Kidney (tissue), 14 donors: Measurements from ENCODE around the gene CCND1. TPM values are rescaled to one million over a fixed set of nuclear protein-coding genes. Genes with fewer than 3 reads are reported as not detected.

Source experiments
- DNase-seq, 5 donors: peaks; one replicate each; pipeline ENCODE4 v3.0.0-alpha.2; 2013 to 2020
- FAIRE-seq: peaks from 2 replicates; lab custom pipeline; 2012; peaks lifted over from hg19 to GRCh38; lab: Jason Lieb, UNC
- H3K27ac ChIP-seq, 2 donors: one replicate each; pipeline ENCODE4 v1.7.0; 2013; ENCODE audit warnings: low read depth in 2 of 2, low read length in 2 of 2, inconsistent platforms in 1 of 2
- H3K27me3 ChIP-seq: one replicate; pipeline ENCODE4 v1.7.1; 2013; ENCODE audit warnings: low read length, inconsistent platforms; ENCODE audit not compliant: control insufficient read depth, insufficient read depth
- H3K36me3 ChIP-seq, 3 donors: one replicate each; pipeline versions ENCODE4 v1.7.0 to v1.7.1; 2013; ENCODE audit warnings: low read length in 3 of 3, control low read depth in 1 of 3, inconsistent platforms in 1 of 3; ENCODE audit not compliant: insufficient read depth in 3 of 3, control insufficient read depth in 2 of 3
- H3K4me1 ChIP-seq, 3 donors: one replicate each; pipeline versions ENCODE4 v1.7.0 to v1.7.1; 2013; ENCODE audit warnings: low read length in 3 of 3, inconsistent platforms in 1 of 3, low read depth in 1 of 3; ENCODE audit not compliant: control insufficient read depth in 2 of 3, insufficient read depth in 2 of 3
- H3K4me3 ChIP-seq, 3 donors: one replicate each; pipeline versions ENCODE4 v1.7.0 to v1.8.1; 2013; ENCODE audit warnings: low read length in 3 of 3, control low read depth in 1 of 3, inconsistent platforms in 1 of 3
- H3K9ac ChIP-seq, 3 donors: one replicate each; pipeline versions ENCODE4 v1.7.0 to v1.7.1; 2013; ENCODE audit warnings: low read length in 3 of 3, control low read depth in 1 of 3, inconsistent platforms in 1 of 3
- H3K9me3 ChIP-seq, 3 donors: one replicate each; pipeline versions ENCODE4 v1.7.0 to v1.7.1; 2013; ENCODE audit warnings: low read length in 3 of 3, control low read depth in 1 of 3, inconsistent platforms in 1 of 3; ENCODE audit not compliant: control insufficient read depth in 2 of 3, insufficient read depth in 1 of 3
- CTCF ChIP-seq: IDR thresholded peaks from 3 replicates; pipeline ENCODE4 v1.5.1; 2012; ENCODE audit warnings: mild to moderate bottlenecking, moderate library complexity, borderline replicate concordance; ENCODE audit not compliant: insufficient read depth; ENCODE audit errors: extremely low read depth
- intact Hi-C: fragments of 100-400 bp; cut with DNase I; formaldehyde crosslinking; loops from one replicate; pipeline ENCODE4 v1.11.1; 2022
- polyA plus RNA-seq: library from polyadenylated mRNA; stranded (reverse); fragments of 350-450 nt; fragmentation: Illumina TruSeq; extraction: RNeasy Lipid Tissue Mini Kit (QIAGEN cat#74804); gene quantifications from one replicate; pipeline ENCODE4 v1.2.3, GENCODE V29; 2014; ENCODE audit warnings: low read depth, low replicate concordance; ENCODE audit not compliant: insufficient read depth
- total RNA-seq: library from RNA; stranded (reverse); fragmentation: NEBNext Ultra II Directional; extraction: Animal tissue kit (Norgen Biotek cat#: 25700); gene quantifications from one replicate; pipeline ENCODE4 v1.2.1, GENCODE V29; 2021
- donor health status: control.
- donor health status: control.
- donor health status: control.
- donor health status: control.
- donor health status: control.
- donor health status: DM: yes; HTN: yes; CAD: no.
- donor health status: Normal renal cell carcinoma (clear cell type).

Gene CCND1
- total and polyA plus RNA-seq, 2 donors from 2014 or later = 37.6 to 142 TPM

- H3K4me3 ChIP-seq = peak overlapping the region; percentile 26 to 58 (median 32)
- intact Hi-C loops = no loop called here
- H3K9me3 ChIP-seq = no peaks in the 10 kb centered on the region
- peak overlapping the region; percentile 55 to 75 for H3K27ac ChIP-seq
- DNase-seq = peak; percentile 79 to 91 (median 84)
- no peaks in the 10 kb centered on the region for H3K27me3 ChIP-seq
- no peak for FAIRE-seq
- peak overlapping the region in 1 of 3 donors; percentile 58 for H3K9ac ChIP-seq
- no peaks in the 10 kb centered on the region for H3K36me3 ChIP-seq
- TF ChIP-seq CTCF = peak; percentile 1
- H3K4me1 ChIP-seq = peaks cover 0 to 18% (median 4%) of the 10 kb centered on the region in 3 donors
Measured at GRCh38 chr11:69637941-69638871, 2.8 kb upstream of the CCND1 start.

GRCh38 chr11:69638941-69639681, 1.8 kb upstream of the CCND1 start:
- Histone ChIP-seq H3K9ac (no peak overlapping the region), H3K36me3 (no peaks in the 10 kb centered on the region), H3K27me3 (no peaks in the 10 kb centered on the region), H3K4me3 (peak overlapping the region in 2 of 3 donors; percentile 26 to 58), H3K9me3 (no peaks in the 10 kb centered on the region), H3K27ac (peak overlapping the region in 1 of 2 donors; percentile 57), H3K4me1 (peaks cover 0 to 22% (median 4%) of the 10 kb centered on the region in 3 donors)
- DNase-seq = peak; percentile 95 to 98 (median 97)
- no peak for TF ChIP-seq CTCF
- no peak for FAIRE-seq
- intact Hi-C loops = no loop called here

GRCh38 chr11:69639831-69640230, 1.1 kb upstream of the CCND1 start:
- Histone ChIP-seq H3K9ac (peak overlapping the region in 2 of 3 donors; percentile 22 to 34), H3K27me3 (no peaks in the 10 kb centered on the region), H3K36me3 (peaks cover 0 to 3% (median 0%) of the 10 kb centered on the region in 3 donors), H3K9me3 (no peaks in the 10 kb centered on the region), H3K27ac (no peak overlapping the region), H3K4me1 (peaks cover 0 to 27% (median 8%) of the 10 kb centered on the region in 3 donors), H3K4me3 (peak overlapping the region in 2 of 3 donors; percentile 26 to 66)
- no peak for DNase-seq
- no peak for TF ChIP-seq CTCF
- intact Hi-C loops = loop anchor here (5.0 kb wide), 1 partner anchor 353 kb away; no protein-coding TSS in a partner anchor
- no peak for FAIRE-seq
